Stimulated activated CD4-positive, alpha-beta T cell treated with anti-CD3 and anti-CD28 coated beads, TNF-alpha, amount 100 ng/mL, for 4 hours (primary cell): Measurements from ENCODE around the gene ITM2C.

Experiments used
- DNase-seq, 3 experiments: peaks; one replicate each; pipeline ENCODE4 v3.0.0-alpha.2; 2020; ENCODE audit warnings: low read depth in 3 of 3

ITM2C gene

GRCh38 chr2:230850358-230850658, 14.4 kb upstream of the ITM2C start:
- DNase-seq: no peak

- no peak for DNase-seq
Observed at GRCh38 chr2:230852113-230852512, 12.6 kb upstream of the ITM2C start.

- no peak for DNase-seq
Observed at GRCh38 chr2:230861552-230862255, 3.0 kb upstream of the ITM2C start.

GRCh38 chr2:230862292-230862691, 2.5 kb upstream of the ITM2C start:
- no peak for DNase-seq

GRCh38 chr2:230863031-230863430, 1.7 kb upstream of the ITM2C start:
- no peak for DNase-seq

- no peak for DNase-seq
Observed at GRCh38 chr2:230863442-230864121, 1.2 kb upstream of the ITM2C start.

GRCh38 chr2:230864122-230864604, 579 bp upstream of the ITM2C start:
- no peak for DNase-seq

GRCh38 chr2:230865307-230865765, 594 bp downstream of the ITM2C start:
- no peak for DNase-seq

GRCh38 chr2:230865766-230866755, 1.3 kb downstream of the ITM2C start:
- no peak for DNase-seq

GRCh38 chr2:230866756-230867523, 2.2 kb downstream of the ITM2C start:
- DNase-seq: peak in 1 of 3 experiments; percentile 39

GRCh38 chr2:230868161-230868946, 3.6 kb downstream of the ITM2C start:
- no peak for DNase-seq

- DNase-seq: no peak
Observed at GRCh38 chr2:230868947-230869913, 4.5 kb downstream of the ITM2C start.

- no peak for DNase-seq
Observed at GRCh38 chr2:230869914-230870543, 5.3 kb downstream of the ITM2C start.

GRCh38 chr2:230870544-230871360, 6.0 kb downstream of the ITM2C start:
- DNase-seq: no peak

GRCh38 chr2:230871361-230872150, 6.8 kb downstream of the ITM2C start:
- no peak for DNase-seq

GRCh38 chr2:230872151-230872967, 7.6 kb downstream of the ITM2C start:
- DNase-seq: no peak
